ENCODE results near the gene CACHD1.
"Not testable (repeated sequence)": the region's sequence is repeated elsewhere in the genome, so short reads cannot be mapped to it uniquely, and the experiment has no call there.

CACHD1 gene

DNA sequence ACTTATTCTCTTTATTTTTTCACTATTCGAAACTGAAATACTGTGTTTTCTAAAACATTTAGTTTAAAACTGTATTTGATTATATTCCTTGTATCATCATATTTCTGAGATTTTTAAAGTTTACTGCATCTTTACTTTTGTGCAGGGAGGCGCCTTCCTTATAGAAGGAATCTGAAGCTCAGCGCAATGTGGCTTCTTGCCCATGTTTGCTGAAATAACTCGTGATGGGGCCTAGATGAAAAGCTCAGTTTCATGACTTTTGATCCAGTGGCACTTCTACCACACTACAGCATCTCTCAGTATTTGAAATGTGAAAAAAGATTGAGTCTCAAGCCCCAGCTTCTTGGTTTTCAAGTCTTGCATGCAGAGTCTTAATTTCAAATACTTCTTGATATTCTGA, 28.4 kb downstream of the CACHD1 start:
- no peak for DNase-seq

DNA sequence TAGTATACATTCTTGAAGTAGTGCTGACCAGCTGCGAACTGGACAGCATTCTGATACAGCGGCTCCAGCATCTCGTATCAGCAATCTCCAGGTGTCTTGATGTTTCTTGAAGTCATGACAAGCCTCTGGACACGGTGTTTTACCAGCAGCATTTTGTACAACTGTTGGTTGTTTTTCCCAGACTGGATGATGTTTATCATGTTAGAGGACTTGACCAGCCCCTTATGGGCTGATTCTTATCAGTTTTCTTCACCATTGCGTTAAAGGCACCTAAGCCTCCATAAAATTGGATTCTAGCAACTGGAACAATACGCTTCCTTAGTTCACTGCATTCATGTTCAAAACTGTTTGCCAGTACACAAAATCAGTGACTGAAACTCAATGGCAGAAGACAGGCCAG, 29.1 kb downstream of the CACHD1 start:
- no peak for DNase-seq

DNA sequence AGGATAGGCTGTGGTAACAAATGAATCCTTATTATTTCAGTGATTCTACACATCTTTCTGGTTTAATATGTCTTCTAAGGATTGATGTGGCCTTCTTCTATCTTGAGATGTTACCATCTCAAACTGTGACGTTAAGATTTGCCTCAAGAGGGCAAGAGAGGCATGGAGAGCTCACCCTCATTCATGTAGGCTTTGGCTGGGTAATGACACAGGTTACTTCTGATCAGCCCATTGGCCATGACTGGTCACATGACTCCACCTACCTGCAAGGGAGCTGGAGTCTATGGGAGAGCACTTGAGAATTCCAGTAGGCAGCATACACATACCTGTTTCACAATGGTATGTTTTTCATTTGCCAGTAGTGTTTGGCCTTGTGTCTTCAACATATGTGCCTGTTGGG, 30.0 kb downstream of the CACHD1 start:
- DNase-seq = no peak

DNA sequence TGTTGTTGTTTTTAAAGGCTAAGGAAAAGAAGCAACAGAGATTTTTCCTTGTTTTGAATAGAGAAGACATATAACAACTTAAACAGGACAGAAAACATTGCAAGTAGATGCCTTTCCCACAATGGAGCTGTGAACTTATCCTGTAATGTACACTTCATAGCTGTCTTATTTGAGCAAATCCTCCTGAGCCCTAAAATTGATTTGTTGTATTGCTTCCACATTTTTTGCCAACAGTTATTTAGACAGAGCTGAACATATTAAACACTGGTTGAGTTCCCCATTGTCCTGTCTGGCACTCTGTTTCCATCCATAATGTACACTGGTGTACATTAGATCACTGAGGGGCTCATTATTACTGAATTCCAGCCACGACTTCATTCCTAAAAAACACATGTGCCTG, 32.2 kb downstream of the CACHD1 start:
- no peak for DNase-seq

DNA sequence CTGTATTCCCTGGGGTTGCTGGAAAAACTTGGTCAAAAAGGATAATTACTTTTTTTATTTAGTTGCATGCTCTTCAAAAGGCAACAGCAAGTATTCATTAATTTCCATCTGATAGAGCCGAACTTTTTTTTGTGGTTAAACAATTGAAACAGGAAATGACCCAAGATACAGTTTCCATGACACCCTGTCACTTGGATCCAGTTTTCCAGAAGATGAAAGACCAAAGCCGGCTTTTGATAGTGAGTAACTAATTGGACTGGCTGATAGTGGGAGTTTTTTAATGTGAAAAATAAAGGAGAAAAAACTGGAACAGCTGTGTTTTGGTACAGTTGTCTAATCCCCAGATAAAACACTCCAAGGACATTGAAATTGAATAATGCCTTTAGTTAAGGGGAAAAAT, 33.0 kb downstream of the CACHD1 start:
- DNase-seq = no peak

DNA sequence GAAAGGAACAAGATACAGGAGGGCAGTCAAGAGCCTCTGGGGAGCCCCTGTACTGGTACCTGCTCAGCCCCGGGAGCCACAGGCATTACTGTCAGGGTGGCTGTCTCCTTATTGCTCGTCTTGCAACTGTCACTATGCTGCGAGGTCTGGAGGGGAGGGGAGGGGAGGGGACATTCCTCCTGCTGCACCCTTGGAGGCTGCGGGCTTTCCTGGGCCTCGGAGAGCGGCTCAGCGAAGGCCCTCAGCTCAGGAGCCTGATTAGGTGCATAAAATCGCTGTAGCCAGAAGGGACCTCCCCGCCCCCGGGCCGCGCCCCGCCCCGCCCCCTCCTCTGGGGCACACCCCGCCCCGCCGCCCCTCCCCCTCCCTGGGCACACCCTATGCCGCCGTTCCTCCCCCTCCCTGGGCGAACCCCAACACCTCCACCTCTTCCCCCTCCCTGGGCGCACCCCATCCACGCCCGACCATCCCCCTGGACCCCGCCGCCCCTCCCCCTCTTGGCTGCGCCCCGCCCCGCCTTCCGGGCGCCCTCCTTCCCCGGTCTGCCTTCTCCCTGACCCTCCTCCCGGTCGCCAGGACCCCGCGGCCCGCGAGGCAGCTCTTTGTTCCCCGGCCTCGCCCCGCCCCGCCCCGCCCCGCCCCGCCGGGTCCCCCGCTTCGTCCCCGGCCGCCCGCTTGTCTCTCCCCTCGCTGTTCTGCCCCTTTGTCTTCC, 35.5 kb downstream of the CACHD1 start:
- DNase-seq = peak; percentile 5

DNA sequence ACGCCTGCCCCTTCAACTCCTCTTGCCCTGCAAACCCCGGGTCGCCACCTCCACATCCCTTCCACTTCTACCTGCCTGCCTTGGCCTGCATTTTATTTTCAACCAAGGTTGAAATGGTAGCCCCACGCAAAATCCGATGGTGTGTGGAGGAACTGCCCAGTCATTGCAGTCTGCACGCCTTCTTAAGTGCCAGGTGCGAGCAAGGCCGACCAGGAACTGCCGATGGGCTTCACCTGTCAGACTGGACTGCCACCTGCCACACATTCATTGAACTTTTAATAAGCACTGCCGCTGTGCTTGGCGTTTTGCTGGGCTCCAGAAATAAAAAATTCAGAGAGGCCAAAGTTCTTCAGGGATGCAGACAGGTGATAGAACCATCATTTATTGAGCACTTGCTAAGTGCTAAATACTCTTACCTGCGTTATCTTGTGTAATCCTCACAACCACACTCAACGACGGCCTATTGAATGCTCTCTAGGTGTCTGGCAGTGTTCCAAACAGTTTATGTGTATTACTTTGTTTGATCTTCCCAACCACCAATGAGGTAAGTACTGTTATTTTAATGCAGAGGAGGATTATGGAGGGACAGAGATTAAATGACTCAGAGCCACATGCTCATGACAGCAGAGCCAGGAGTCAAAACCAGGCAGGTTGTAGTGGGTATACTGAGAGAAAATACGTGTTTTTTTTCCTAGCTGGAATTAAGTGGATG, 36.2 kb downstream of the CACHD1 start:
- no peak for DNase-seq

DNA sequence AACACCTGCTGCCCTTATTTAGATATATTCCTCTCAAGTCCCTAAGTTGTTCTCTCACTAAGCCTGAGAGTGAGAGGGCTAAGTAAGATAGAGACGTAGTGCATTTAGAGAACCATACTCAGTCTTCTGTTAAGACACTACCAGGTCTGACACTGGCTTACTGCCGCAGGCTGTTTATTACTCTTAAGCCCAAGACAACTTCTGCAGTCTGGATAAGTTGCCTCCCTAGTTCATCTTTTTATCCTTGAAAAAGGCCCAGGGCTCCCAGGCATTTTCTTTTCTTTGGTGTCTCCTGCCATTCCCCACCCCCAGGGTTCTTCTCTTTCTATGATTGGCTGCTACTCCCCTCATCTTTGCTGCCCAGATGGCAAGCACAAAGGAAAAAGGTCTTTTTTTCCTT, 38.7 kb downstream of the CACHD1 start:
- DNase-seq = no peak

DNA sequence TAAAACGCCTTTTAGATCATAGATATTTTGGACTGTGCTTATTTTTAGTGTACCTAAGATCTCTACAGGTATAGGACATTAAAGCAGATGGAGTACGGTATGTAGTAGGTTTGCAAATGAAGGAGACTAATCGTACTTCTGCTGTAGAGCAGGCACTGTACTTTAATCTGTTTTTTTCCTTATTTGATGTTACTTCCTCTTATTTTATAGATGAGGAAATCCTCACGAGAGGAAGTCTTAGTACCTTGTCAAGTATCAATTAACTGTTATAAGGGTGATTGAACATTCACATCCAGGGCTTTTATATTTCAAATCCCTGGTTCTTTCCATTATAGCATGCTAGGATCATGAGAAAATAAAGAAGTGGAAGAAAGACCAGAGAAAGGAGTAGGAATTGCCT, 41.1 kb downstream of the CACHD1 start:
- no peak for DNase-seq

DNA sequence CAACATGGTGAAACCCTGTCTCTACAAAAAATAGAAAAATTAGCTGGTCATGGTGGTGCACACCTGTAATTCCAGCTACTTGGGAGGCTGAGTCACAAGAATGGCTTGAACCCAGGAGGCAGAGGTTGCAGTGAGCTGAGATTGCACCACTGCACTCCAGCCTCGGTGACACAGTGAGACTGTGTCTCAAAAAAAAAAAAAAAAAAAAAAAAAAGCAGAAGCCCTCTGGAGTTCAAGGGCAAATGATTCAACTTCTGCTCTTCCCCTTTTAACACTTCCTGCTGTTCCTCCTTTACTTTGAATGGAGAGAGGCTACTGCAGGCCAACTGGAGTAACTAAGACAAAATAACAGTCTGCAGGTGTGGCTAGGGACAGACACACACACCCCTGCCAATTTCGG, 42.3 kb downstream of the CACHD1 start:
- not testable (repeated sequence) for DNase-seq

DNA sequence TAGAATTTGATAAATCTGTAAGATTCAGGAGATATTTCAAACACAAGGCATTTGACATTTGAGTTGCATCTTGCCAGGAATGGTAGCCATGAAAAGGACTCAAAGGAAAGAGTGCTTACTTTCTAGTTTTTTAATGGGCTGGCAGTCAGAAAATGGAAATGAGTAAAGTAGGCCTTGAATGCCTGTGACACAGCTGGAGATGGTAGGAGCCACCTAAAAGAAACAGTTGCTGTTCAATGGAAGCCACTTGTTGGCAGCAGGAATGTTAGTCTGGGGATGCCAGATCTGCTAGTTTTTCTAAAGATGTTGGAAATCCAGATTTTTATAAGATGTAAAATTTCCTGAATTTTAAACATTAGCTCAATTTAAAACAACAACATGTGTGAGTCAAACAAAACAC, 43.6 kb downstream of the CACHD1 start:
- no peak for DNase-seq

DNA sequence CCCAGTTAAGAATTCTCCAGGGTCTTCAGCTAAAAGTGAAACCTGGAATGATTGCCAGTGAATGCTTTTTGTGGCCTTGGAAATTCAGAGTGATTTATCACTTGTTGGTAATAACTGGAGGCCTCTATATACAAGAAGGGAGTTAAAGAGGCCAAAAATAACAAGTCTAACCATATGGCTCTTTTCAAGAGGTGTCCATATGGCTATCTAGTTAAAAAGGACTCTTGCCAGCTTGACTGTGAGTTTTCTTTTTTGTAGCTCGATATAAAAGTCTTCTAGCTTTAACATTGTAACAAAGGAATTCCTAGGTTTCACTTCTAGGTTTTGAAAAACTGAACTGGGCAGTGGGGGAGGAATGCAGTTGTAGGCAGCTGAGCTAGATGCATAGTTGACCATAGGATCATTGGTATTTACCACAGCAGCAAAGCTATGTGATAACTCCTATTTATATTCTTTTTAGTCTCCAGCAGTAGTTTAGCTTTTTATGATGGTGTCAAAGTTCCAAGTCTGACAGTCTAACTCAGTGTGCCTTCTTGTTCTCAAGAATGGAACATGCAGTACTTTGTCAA, 44.4 kb downstream of the CACHD1 start:
- DNase-seq = no peak

DNA sequence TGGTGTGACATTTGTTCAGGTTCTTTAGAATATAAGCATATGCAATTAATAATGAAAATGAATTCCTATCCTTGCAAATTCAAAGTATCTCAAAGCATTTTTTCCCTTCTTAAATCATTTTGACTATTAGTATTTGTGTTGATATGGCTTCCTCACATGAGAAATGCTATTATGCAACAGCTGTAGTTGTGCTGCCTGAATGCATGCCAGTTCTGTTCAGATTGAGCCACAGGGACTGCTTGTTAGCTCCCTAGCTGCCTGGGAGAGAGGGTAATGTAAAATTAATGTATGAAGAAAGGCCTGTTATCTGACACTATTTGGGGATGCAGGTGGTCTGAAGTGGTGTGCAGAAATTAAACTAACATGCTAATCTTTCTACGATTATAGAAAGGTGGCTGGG, 45.5 kb downstream of the CACHD1 start:
- DNase-seq = no peak

DNA sequence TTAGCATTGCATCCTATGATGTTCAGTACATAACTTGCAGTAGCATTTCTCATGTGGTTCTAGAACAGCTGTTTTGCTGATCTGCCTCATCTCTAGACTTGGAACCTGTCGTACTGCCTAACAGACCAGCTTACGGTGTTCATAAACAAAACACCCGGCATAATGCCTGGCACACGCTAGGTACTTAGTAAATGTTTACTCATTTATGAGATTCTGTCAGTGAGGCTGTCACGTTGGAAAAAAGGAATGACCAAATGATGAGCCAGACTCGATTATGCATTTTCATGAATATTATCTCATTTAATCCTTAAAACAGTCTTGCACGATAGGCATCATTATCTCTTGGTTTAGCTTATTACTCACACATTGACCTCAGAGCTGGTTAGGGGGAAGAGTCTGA, 46.4 kb downstream of the CACHD1 start:
- DNase-seq = no peak

DNA sequence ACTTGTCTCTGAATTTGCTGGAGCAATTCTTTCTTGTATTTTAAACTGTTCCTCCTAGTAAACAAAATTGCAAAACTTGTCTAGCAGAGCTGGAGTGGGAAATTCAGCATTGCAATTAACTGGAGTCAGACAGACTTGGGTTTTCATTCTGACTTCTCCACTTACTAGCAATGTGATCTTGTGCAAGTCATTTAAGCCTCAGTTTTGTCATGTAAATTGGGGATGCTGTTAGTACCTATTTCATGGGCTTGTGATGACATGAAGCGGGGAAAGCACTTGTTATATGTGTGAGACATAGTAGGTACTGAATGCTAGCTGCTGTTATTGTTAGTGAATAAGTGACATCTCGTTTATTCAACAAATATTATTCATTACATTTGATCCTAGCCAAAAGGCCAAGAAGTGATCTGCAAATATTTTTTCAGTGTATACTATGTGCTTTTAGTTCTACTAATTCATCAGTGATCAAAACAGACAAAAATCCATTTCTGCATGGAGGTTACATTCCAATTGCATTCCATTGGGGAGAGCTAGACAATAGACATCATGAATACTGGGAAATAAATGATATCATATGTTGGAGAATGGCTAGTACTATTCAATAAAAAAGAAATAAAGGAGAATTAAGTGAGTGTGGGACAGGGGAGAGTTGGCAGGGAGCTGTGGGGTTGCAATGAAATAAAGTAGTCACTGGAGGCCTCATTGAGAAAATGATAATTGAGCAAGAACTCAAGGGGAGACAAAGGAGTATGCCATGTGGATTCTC, 47.1 kb downstream of the CACHD1 start:
- no peak for DNase-seq

DNA sequence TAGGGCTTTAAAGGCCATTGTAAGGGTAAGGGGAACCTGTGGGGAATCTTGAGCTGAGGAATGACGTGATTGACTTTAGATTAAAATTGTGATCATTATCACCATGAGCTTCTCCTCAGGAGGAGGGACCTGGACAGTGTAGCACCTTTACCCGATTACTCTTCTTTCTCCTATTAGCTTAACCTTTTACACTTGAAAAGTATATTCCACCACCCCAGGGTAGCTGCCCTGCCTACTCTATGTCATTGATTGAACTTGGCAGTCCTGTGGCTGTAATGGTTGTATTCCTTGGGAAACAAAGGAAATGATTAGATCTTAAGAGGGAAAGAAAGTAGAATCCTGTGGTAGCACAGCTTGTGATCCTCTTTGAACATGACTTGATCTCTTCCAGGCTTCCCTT, 47.7 kb downstream of the CACHD1 start:
- DNase-seq = no peak

DNA sequence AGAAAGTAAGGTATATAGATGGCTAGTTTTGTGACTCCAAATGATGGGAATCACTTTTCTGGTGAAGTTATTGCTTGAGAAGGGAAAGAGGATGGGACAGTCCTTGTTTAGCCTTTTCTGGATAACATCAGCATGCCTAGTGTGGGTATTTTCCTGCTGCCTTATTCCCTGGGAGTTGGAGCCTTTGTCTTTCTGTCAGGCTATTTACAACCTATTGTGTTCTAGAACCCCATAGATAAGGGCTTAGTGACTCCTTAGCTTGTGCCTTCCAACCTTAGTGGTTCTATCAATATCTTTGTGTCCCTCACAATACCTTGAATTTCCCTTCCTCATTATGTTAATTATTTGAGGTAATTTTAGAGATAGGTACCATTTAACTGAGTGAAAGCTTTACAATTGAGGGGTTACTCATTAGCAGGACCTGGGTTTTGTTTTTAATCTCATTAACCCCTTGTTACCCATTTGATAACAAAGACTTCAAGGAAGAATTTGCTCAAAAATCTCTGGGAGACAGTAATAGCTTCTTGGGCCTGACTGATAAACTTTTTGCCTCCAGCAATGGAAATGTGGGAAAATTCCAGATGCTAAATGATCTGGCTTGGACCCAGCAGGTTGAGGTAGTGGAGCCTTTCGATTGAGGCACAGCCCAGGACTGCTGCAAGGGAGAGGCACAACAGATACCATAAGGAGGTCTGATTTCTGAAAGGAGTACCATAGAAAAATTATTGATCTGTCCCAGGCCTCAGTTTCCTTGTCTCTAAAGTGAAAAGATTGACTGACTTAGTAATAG, 49.0 kb downstream of the CACHD1 start:
- no peak for DNase-seq

DNA sequence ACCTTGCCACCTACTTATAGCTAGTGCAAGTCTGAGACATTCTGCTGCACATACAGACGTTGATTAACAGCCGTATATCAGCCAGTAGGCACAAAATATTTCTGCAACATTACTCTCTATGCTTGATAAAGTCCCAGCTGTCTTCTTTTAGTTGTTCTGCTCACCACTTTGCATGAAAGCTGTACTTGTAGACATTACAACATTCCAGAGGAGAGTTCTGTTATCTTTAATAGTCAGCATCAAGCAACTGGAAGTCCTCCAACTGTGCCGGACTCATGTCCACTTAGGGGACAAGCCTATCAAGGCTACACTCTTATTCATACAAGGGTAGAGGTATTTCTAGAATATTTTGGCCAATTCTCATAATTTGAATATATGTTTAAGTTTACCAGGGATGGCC, 50.0 kb downstream of the CACHD1 start:
- no peak for DNase-seq

DNA sequence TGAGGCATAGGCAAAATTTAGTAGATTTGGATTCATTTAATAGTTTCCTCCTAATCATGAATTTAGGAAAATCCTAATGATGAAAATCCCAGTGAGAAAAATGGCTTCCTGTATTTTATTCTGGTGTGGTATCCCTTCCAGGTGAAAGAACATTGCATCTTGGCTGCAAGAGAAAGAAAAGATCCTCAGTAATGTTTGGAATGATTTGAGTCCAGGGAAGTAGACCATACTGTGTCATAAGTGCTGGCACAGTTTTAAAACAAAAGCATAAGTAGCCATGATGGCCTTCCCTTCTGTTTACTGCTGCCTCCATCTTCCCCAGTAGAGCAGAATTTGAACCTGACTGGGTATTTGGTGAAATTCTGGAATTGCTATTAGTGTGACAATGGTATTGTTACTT, 52.8 kb downstream of the CACHD1 start:
- DNase-seq = no peak

DNA sequence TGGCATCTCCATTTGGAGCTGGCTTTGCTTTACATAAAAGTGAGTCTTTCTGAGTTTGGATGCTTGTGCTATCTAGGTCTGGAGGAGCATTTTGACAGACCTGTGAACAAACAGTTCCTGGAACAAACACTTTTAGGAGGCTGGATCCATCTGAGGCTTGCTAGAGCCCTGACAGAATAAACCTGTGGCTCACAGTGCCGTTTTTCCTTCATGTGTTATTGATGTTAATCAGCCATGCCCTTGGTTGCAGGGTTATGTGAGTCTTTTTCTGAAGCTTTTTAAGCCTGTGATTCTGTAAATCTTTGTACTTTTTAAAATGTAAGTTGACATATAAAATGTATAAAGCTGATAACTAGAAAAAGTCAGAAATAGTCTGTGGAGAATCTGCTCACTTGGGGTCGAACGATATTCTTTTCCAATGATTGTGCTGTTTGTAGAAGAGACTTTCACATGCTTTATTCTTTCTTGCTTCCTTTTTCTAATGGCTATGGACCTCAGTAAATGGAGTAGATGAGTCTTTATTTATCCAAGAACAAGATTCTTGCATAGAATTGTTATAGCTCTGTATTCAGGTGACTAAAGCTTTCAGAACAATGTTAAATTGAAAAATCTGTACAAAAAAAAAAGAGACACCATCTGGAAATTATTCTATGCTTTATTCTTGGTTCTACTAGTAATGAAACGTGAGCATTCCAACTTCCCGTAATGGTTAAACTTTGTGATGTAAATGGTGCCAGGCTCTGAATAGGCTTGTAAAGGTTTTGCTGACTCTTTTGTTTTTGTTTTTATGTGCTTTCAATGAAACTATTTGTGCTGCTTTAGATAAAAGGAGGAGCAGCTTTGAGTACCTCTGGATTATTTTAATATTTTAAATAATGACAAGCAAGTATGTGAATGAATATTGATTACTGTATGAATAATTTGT, 53.7 kb downstream of the CACHD1 start:
- no peak for DNase-seq

DNA sequence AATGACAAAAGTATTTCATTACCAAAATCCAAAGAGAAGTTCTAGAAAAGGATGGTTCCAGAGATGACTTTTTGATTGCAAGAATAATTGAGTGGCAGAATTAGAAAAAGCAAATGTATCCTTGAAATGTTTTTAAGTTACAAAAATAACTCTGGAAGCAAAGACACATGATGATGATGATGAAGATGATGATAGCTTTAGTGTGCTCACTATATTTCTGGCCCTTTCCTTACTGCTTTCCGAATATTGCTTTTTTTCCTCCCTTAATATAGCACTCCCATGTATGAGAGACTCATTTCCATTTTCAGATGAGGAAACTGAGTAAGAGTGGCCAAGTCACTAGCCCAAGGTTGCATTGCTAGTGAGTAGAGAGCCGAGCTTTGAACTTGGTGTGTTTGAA, 54.7 kb downstream of the CACHD1 start:
- no peak for DNase-seq
